HepG2 (cell line): ENCODE data around the gene EAF1. TPM values are rescaled to one million over a fixed set of nuclear protein-coding genes. Genes with fewer than 3 reads are reported as not detected.

Experiments used
- ATRX ChIP-seq: sonication (generic); formaldehyde crosslinking; IDR thresholded peaks from 2 replicates; pipeline ENCODE4 v1.4.0; 2020; ENCODE audit warnings: missing genetic modification reagents, borderline replicate concordance
- CENPX ChIP-seq: sonication (generic); formaldehyde crosslinking; IDR thresholded peaks from 2 replicates; pipeline ENCODE4 v1.9.0; 2021; ENCODE audit warnings: mild to moderate bottlenecking, missing genetic modification reagents, moderate library complexity
- FOXM1 ChIP-seq: sonication (generic); formaldehyde crosslinking; IDR thresholded peaks from 2 replicates; pipeline ENCODE4 v1.5.0; 2020; ENCODE audit warnings: missing genetic modification reagents
- HNRNPL ChIP-seq: fragments of 200-400 bp; formaldehyde crosslinking; IDR thresholded peaks from 2 replicates; pipeline ENCODE4 v1.6.1; 2017; ENCODE audit warnings: mild to moderate bottlenecking, low read depth, low read length
- NR2F2 ChIP-seq: IDR thresholded peaks from 2 replicates; pipeline ENCODE4 v1.6.1; 2012; ENCODE audit warnings: low read depth, inconsistent platforms, borderline replicate concordance
- POLR2G ChIP-seq: fragments of 200-400 bp; formaldehyde crosslinking; IDR thresholded peaks from 2 replicates; pipeline ENCODE4 v1.6.1; 2018; ENCODE audit warnings: mild to moderate bottlenecking, low read depth, low read length, moderate library complexity
- YEATS2 ChIP-seq: sonication (generic); formaldehyde crosslinking; IDR thresholded peaks from 2 replicates; pipeline ENCODE4 v1.4.0; 2020; ENCODE audit warnings: missing genetic modification reagents, borderline replicate concordance
- ZNF597 ChIP-seq: sonication (generic); formaldehyde crosslinking; IDR thresholded peaks from 2 replicates; pipeline ENCODE4 v1.5.0; 2020; ENCODE audit warnings: missing genetic modification reagents
- ZNF737 ChIP-seq: sonication (generic); formaldehyde crosslinking; IDR thresholded peaks from 2 replicates; pipeline ENCODE4 v1.5.0; 2020; ENCODE audit warnings: missing genetic modification reagents, mild to moderate bottlenecking, borderline replicate concordance
- polyA plus RNA-seq, 8 experiments: library from polyadenylated mRNA; depleted of rRNA in 3 of 8; stranded (reverse) in 7 of 8; unstranded in 1 of 8; fragments of >200 nt; fragmentation: Illumina TruSeq in 4 of 8; extraction: Trizol in 4 of 8; gene quantifications; 2 replicates each; pipeline versions ENCODE4 v1.2.1 to v1.2.3, GENCODE V29; 2011 to 2016; ENCODE audit warnings: low read depth in 4 of 8, missing spikeins in 1 of 8, mixed read lengths in 1 of 8; ENCODE audit not compliant: insufficient read depth in 1 of 8
- total RNA-seq, 5 experiments: library from RNA; depleted of rRNA; stranded (reverse); fragments of >200 nt; fragmentation: Illumina TruSeq; extraction: Trizol; gene quantifications; 2 replicates each; pipeline ENCODE4 v1.2.3, GENCODE V29; 2016; ENCODE audit warnings: low read depth in 1 of 5
- TF ChIP-seq, protein P1 (sequence below): IDR thresholded peaks from 2 replicates; pipeline ENCODE4 v1.6.1; 2016; ENCODE audit warnings: missing genetic modification reagents, missing compliant biosample characterization
- TF ChIP-seq, protein P2 (sequence below): sonication (generic); formaldehyde crosslinking; IDR thresholded peaks from 2 replicates; pipeline ENCODE4 v1.5.1; 2020; ENCODE audit warnings: mild to moderate bottlenecking, missing genetic modification reagents, moderate library complexity
- TF ChIP-seq, protein P3 (sequence below): sonication (generic); formaldehyde crosslinking; IDR thresholded peaks from 2 replicates; pipeline ENCODE4 v1.9.0; 2021; ENCODE audit warnings: missing genetic modification reagents, borderline replicate concordance

Gene EAF1
- total and polyA plus RNA-seq, 2 of the 13 experiments (the other 11 are each of a cell fraction or from before 2014, with no cell fraction given) = 8.1 to 30.0 TPM

DNA sequence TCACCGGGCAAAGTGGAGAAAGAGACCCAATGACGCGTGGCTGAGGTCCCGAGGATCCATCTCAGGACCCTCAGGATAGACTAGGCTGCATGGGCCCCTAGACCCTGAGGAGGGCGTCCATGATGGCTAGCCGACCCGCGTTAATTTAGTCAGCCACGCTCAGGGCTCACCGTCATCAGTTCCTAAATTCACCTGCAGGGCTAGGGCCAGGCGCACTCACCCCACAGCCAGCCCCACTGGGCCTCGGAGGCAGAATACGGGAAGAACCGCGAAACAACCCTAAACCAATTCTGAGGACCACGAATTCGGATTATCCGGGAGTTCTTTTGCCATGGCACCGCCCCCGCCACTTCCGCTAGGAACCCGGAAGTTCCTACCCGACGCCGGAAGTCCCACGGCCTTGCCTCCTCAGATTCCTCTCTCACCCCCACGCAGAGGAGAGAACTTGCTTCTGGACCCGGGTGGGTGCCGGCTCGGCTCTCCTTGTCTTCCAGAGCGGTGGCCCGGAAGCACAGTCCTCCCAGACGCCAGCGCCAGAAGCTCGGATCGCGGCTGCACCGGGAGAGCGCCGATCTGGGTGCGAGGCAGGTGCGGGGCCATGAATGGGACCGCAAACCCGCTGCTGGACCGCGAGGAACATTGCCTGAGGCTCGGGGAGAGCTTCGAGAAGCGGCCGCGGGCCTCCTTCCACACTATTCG is at the start of gene EAF1, which contains the start of gene METTL6 (continued):
- TF ChIP-seq ZNF597 (CRISPR knock-in tag) = no peak
- TF ChIP-seq, protein P1, sequence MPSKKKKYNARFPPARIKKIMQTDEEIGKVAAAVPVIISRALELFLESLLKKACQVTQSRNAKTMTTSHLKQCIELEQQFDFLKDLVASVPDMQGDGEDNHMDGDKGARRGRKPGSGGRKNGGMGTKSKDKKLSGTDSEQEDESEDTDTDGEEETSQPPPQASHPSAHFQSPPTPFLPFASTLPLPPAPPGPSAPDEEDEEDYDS (CRISPR knock-in tag) = peak; percentile 56; the same call in 1 of the 2 replicates
- TF ChIP-seq, protein P2, sequence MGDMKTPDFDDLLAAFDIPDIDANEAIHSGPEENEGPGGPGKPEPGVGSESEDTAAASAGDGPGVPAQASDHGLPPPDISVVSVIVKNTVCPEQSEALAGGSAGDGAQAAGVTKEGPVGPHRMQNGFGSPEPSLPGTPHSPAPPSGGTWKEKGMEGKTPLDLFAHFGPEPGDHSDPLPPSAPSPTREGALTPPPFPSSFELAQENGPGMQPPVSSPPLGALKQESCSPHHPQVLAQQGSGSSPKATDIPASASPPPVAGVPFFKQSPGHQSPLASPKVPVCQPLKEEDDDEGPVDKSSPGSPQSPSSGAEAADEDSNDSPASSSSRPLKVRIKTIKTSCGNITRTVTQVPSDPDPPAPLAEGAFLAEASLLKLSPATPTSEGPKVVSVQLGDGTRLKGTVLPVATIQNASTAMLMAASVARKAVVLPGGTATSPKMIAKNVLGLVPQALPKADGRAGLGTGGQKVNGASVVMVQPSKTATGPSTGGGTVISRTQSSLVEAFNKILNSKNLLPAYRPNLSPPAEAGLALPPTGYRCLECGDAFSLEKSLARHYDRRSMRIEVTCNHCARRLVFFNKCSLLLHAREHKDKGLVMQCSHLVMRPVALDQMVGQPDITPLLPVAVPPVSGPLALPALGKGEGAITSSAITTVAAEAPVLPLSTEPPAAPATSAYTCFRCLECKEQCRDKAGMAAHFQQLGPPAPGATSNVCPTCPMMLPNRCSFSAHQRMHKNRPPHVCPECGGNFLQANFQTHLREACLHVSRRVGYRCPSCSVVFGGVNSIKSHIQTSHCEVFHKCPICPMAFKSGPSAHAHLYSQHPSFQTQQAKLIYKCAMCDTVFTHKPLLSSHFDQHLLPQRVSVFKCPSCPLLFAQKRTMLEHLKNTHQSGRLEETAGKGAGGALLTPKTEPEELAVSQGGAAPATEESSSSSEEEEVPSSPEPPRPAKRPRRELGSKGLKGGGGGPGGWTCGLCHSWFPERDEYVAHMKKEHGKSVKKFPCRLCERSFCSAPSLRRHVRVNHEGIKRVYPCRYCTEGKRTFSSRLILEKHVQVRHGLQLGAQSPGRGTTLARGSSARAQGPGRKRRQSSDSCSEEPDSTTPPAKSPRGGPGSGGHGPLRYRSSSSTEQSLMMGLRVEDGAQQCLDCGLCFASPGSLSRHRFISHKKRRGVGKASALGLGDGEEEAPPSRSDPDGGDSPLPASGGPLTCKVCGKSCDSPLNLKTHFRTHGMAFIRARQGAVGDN = peak; percentile 84
- TF ChIP-seq, protein P3, sequence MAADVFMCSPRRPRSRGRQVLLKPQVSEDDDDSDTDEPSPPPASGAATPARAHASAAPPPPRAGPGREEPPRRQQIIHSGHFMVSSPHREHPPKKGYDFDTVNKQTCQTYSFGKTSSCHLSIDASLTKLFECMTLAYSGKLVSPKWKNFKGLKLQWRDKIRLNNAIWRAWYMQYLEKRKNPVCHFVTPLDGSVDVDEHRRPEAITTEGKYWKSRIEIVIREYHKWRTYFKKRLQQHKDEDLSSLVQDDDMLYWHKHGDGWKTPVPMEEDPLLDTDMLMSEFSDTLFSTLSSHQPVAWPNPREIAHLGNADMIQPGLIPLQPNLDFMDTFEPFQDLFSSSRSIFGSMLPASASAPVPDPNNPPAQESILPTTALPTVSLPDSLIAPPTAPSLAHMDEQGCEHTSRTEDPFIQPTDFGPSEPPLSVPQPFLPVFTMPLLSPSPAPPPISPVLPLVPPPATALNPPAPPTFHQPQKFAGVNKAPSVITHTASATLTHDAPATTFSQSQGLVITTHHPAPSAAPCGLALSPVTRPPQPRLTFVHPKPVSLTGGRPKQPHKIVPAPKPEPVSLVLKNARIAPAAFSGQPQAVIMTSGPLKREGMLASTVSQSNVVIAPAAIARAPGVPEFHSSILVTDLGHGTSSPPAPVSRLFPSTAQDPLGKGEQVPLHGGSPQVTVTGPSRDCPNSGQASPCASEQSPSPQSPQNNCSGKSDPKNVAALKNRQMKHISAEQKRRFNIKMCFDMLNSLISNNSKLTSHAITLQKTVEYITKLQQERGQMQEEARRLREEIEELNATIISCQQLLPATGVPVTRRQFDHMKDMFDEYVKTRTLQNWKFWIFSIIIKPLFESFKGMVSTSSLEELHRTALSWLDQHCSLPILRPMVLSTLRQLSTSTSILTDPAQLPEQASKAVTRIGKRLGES = 0 out of 2 replicates have a peak, but pooled peaks have one; percentile 25
- TF ChIP-seq CENPX (CRISPR knock-in tag) = no peak
- no peak for TF ChIP-seq ATRX (CRISPR knock-in tag)
- TF ChIP-seq POLR2G = peak; percentile 90
- peak; percentile 30; the same call in 1 of the 2 replicates for TF ChIP-seq NR2F2
- TF ChIP-seq YEATS2 (CRISPR knock-in tag) = peak; percentile 90
- TF ChIP-seq HNRNPL = 0 out of 2 replicates have a peak, but pooled peaks have one; percentile 42
- peak; percentile 75; the same call in 1 of the 2 replicates for TF ChIP-seq ZNF737 (CRISPR knock-in tag)
- TF ChIP-seq FOXM1 = no peak
